Lung (tissue), 12 donors: ENCODE results near the gene PNMA8C. TPM values are rescaled to one million over a fixed set of nuclear protein-coding genes. Genes with fewer than 3 reads are reported as not detected.

Source experiments
- ATAC-seq: fragments of 200-7000 bp; cut with Tn5 transposase; one replicate; pipeline ENCODE4 v1.9.1; 2020; ENCODE audit warnings: moderate number of reproducible peaks; ENCODE audit not compliant: insufficient read depth, low FRiP score
- DNase-seq, 3 donors: peaks; one replicate each; pipeline ENCODE4 v3.0.0-alpha.2; 2013 to 2017
- H3K27ac ChIP-seq, 2 donors: one replicate each; pipeline ENCODE4 v1.5.1; 2013; ENCODE audit warnings: mild to moderate bottlenecking in 2 of 2, moderate library complexity in 2 of 2, control low read depth in 1 of 2, inconsistent platforms in 1 of 2, low read depth in 1 of 2, low read length in 1 of 2
- H3K27me3 ChIP-seq, 3 donors: one replicate each; pipeline ENCODE4 v1.5.1; 2013; ENCODE audit warnings: low read length in 2 of 3; ENCODE audit not compliant: control insufficient read depth in 3 of 3, insufficient read depth in 3 of 3
- H3K36me3 ChIP-seq, 4 donors: one replicate each; pipeline ENCODE4 v1.5.1; 2013; ENCODE audit warnings: low read length in 4 of 4, mild to moderate bottlenecking in 1 of 4, moderate library complexity in 1 of 4; ENCODE audit not compliant: control insufficient read depth in 4 of 4, insufficient read depth in 4 of 4
- H3K4me1 ChIP-seq, 5 donors: one replicate each; pipeline ENCODE4 v1.5.1; 2013; ENCODE audit warnings: low read length in 5 of 5, mild to moderate bottlenecking in 2 of 5, moderate library complexity in 1 of 5; ENCODE audit not compliant: control insufficient read depth in 5 of 5, insufficient read depth in 5 of 5
- H3K4me3 ChIP-seq: one replicate; pipeline ENCODE4 v1.5.1; 2013; ENCODE audit warnings: mild to moderate bottlenecking, control low read depth, moderate library complexity
- H3K9ac ChIP-seq, 2 donors: one replicate each; pipeline ENCODE4 v1.5.1; 2013; ENCODE audit warnings: low read length in 2 of 2, control low read depth in 1 of 2; ENCODE audit not compliant: insufficient read depth in 1 of 2
- H3K9me3 ChIP-seq, 4 donors: one replicate each; pipeline ENCODE4 v1.5.1; 2013; ENCODE audit warnings: low read length in 3 of 4, mild to moderate bottlenecking in 1 of 4, moderate library complexity in 1 of 4; ENCODE audit not compliant: control insufficient read depth in 4 of 4, insufficient read depth in 3 of 4
- CTCF ChIP-seq: IDR thresholded peaks from 2 replicates; pipeline ENCODE4 v1.5.1; 2012; ENCODE audit warnings: mild to moderate bottlenecking; ENCODE audit errors: control extremely low read depth, extremely low read depth
- WGBS, 2 donors: extraction: QIAGEN DNeasy Blood & Tissue Kit; methylation state at CpG; one replicate each; pipeline ENCODE4 v1.1.7; 2013; 5-methylcytosine and 5-hydroxymethylcytosine counted together
- polyA plus RNA-seq, 2 donors: library from polyadenylated mRNA; stranded (reverse); fragments of 200-250 nt; gene quantifications; one replicate each; pipeline ENCODE4 v1.2.1, GENCODE V29; 2013
- total RNA-seq, 2 donors: library from RNA; depleted of rRNA in 1 of 2; stranded (reverse); fragments of >200 nt in 1 of 2; gene quantifications; one replicate each; pipeline ENCODE4 v1.2.1, GENCODE V29; 2014 to 2021
- donor health status: control.
- donor health status: control.
- donor health status: Bipolar disorder and iron deficiency.
- donor health status: healthy.
- donor health status: DM: yes; HTN: yes; CAD: no.

The PNMA8C gene
- total and polyA plus RNA-seq, 4 donors, result 0.04 to 1.2 (median 0.47) TPM

GRCh38 chr19:46390866-46391265 is 37.9 kb downstream of the PNMA8C start:
- peaks cover 8 to 54% (median 29%) of the 10 kb centered on the region in 4 donors for H3K36me3 ChIP-seq
- no peaks in the 10 kb centered on the region for H3K27me3 ChIP-seq
- DNase-seq (no peak), ATAC-seq (no peak)
- H3K9ac ChIP-seq, result no peak overlapping the region
- H3K27ac ChIP-seq, result no peak overlapping the region
- H3K4me1 ChIP-seq, result peaks cover 0 to 35% (median 5%) of the 10 kb centered on the region in 5 donors
- H3K9me3 ChIP-seq, result no peaks in the 10 kb centered on the region
- WGBS, 2 donors, result 94 to 96% methylated on average over 18 of the region's 18 CpGs
- no peak overlapping the region for H3K4me3 ChIP-seq
- TF ChIP-seq CTCF, result no peak

- Histone ChIP-seq H3K27ac (no peak overlapping the region), H3K9me3 (no peaks in the 10 kb centered on the region), H3K27me3 (no peaks in the 10 kb centered on the region), H3K4me1 (peaks cover 0 to 35% (median 5%) of the 10 kb centered on the region in 5 donors), H3K9ac (no peak overlapping the region), H3K36me3 (peaks cover 8 to 54% (median 29%) of the 10 kb centered on the region in 4 donors), H3K4me3 (no peak overlapping the region)
- TF ChIP-seq CTCF, result no peak
- 94 to 96% methylated on average over 14 to 16 of the region's 16 CpGs for WGBS, 2 donors
- no peak for ATAC-seq
- no peak for DNase-seq
Observed at GRCh38 chr19:46390121-46390858, 38.4 kb downstream of the PNMA8C start.

GRCh38 chr19:46388311-46389095 is 40.2 kb downstream of the PNMA8C start:
- Histone ChIP-seq H3K9me3 (no peaks in the 10 kb centered on the region), H3K27ac (no peak overlapping the region), H3K9ac (no peak overlapping the region), H3K27me3 (no peaks in the 10 kb centered on the region), H3K4me3 (no peak overlapping the region), H3K4me1 (peaks cover 0 to 27% (median 5%) of the 10 kb centered on the region in 5 donors), H3K36me3 (peaks cover 8 to 71% (median 42%) of the 10 kb centered on the region in 4 donors)
- TF ChIP-seq CTCF, result no peak
- WGBS, 2 donors, result 90 to 93% methylated on average over 25 of the region's 25 CpGs
- no peak for DNase-seq
- ATAC-seq, result no peak
